Coronary artery (tissue), 2 donors: ENCODE measurements around the gene OSBPL8.

Experiments
- DNase-seq: peaks from one replicate; pipeline ENCODE4 v3.0.0-alpha.2; 2017; ENCODE audit warnings: low spot score
- H3K27ac ChIP-seq, 2 donors: fragments of 200-600 bp; sonication (generic); one replicate each; pipeline ENCODE4 v1.5.1; 2016 to 2019
- H3K4me3 ChIP-seq: fragments of 200-600 bp; sonication (generic); 2 replicates; pipeline ENCODE4 v1.5.1; 2016; ENCODE audit warnings: mild to moderate bottlenecking, moderate library complexity
- CTCF ChIP-seq: fragments of 200-600 bp; sonication (generic); IDR thresholded peaks from one replicate; pipeline ENCODE4 v1.5.1; 2019; ENCODE audit warnings: antibody characterized with exemption

Gene OSBPL8

GRCh38 chr12:76539727-76540126 lies 19.8 kb downstream of the OSBPL8 start:
- H3K4me3 ChIP-seq = no peak overlapping the region
- no peak overlapping the region for H3K27ac ChIP-seq
- DNase-seq = no peak
- no peak for TF ChIP-seq CTCF

- no peak for TF ChIP-seq CTCF
- no peak for DNase-seq
- no peak overlapping the region for H3K27ac ChIP-seq
- no peak overlapping the region for H3K4me3 ChIP-seq
These were observed 21.6 kb downstream of the OSBPL8 start for GRCh38 chr12:76537923-76538322.

- no peak for TF ChIP-seq CTCF
- Histone ChIP-seq H3K4me3 (no peak overlapping the region), H3K27ac (no peak overlapping the region)
- no peak for DNase-seq
These were observed 23.0 kb downstream of the OSBPL8 start for GRCh38 chr12:76536546-76536945.

GRCh38 chr12:76535170-76535569 lies 24.4 kb downstream of the OSBPL8 start:
- no peak overlapping the region for H3K27ac ChIP-seq
- DNase-seq = no peak
- no peak for TF ChIP-seq CTCF
- no peak overlapping the region for H3K4me3 ChIP-seq

- Histone ChIP-seq H3K27ac (no peak overlapping the region), H3K4me3 (no peak overlapping the region)
- no peak for DNase-seq
- no peak for TF ChIP-seq CTCF
These were observed 26.2 kb downstream of the OSBPL8 start for GRCh38 chr12:76533331-76533730.

GRCh38 chr12:76532520-76532919 lies 27.1 kb downstream of the OSBPL8 start:
- Histone ChIP-seq H3K27ac (no peak overlapping the region), H3K4me3 (no peak overlapping the region)
- DNase-seq = no peak
- no peak for TF ChIP-seq CTCF

- no peak overlapping the region for H3K27ac ChIP-seq
- no peak for DNase-seq
- no peak overlapping the region for H3K4me3 ChIP-seq
- TF ChIP-seq CTCF = no peak
These were observed 28.5 kb downstream of the OSBPL8 start for GRCh38 chr12:76531056-76531455.
